ENCODE measurements around the gene PRIMPOL. TPM values are rescaled to one million over a fixed set of nuclear protein-coding genes. Genes with fewer than 3 reads are reported as not detected.
"Not testable (repeated sequence)": the region's sequence is repeated elsewhere in the genome, so short reads cannot be mapped to it uniquely, and the experiment has no call there.

The PRIMPOL gene
- total RNA-seq, 1 donor from 2014 or later = 11.3 TPM

DNA sequence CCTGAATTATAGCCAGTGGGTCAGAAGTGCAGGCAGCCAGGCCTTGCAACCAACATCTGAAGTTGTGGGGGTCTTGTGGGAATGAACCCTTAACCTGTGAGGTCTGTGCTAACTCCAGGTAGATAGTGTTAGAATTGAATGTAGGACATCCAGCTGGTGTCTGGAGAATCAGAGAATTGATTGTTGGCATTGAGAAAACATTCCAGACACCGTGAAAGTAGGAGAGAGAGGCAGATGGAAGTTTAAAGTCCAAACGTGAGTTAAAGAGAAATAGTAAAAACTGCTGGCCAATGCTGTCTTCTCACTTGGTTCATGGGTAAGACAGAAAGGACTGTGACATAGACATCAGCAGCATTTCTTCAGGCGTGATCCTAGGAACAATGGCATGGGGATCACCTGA lies 28.0 kb upstream of the PRIMPOL start:
- Mint-ChIP-seq H3K27me3 (ENCODE audit: low read depth) (no peaks in the 10 kb centered on the region), H3K4me3 (ENCODE audit: unreplicated experiment) (no peak overlapping the region), H3K9me3 (ENCODE audit: low read depth) (peaks cover 6% of the 10 kb centered on the region), H3K27ac (ENCODE audit: unreplicated experiment) (no peak overlapping the region), H3K36me3 (ENCODE audit: low read depth) (peaks cover 17% of the 10 kb centered on the region), H3K4me1 (ENCODE audit: low read depth) (no peaks in the 10 kb centered on the region)
- DNase-seq (ENCODE audit: low spot score) = no peak
- TF ChIP-seq, protein P1, sequence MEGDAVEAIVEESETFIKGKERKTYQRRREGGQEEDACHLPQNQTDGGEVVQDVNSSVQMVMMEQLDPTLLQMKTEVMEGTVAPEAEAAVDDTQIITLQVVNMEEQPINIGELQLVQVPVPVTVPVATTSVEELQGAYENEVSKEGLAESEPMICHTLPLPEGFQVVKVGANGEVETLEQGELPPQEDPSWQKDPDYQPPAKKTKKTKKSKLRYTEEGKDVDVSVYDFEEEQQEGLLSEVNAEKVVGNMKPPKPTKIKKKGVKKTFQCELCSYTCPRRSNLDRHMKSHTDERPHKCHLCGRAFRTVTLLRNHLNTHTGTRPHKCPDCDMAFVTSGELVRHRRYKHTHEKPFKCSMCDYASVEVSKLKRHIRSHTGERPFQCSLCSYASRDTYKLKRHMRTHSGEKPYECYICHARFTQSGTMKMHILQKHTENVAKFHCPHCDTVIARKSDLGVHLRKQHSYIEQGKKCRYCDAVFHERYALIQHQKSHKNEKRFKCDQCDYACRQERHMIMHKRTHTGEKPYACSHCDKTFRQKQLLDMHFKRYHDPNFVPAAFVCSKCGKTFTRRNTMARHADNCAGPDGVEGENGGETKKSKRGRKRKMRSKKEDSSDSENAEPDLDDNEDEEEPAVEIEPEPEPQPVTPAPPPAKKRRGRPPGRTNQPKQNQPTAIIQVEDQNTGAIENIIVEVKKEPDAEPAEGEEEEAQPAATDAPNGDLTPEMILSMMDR (IDR thresholded peaks at IDR 0.05) = no peak

- H3K36me3 Mint-ChIP-seq (ENCODE audit: low read depth) = peaks cover 30% of the 10 kb centered on the region
- DNase-seq (ENCODE audit: low spot score); H3K4me1 Mint-ChIP-seq (ENCODE audit: low read depth); H3K9me3 Mint-ChIP-seq (ENCODE audit: low read depth); H3K27me3 Mint-ChIP-seq (ENCODE audit: low read depth); H3K27ac Mint-ChIP-seq (ENCODE audit: unreplicated experiment); H3K4me3 Mint-ChIP-seq (ENCODE audit: unreplicated experiment): not testable (repeated sequence)
Measured at GRCh38 chr4:184624504-184624903, 25.0 kb upstream of the PRIMPOL start.

DNA sequence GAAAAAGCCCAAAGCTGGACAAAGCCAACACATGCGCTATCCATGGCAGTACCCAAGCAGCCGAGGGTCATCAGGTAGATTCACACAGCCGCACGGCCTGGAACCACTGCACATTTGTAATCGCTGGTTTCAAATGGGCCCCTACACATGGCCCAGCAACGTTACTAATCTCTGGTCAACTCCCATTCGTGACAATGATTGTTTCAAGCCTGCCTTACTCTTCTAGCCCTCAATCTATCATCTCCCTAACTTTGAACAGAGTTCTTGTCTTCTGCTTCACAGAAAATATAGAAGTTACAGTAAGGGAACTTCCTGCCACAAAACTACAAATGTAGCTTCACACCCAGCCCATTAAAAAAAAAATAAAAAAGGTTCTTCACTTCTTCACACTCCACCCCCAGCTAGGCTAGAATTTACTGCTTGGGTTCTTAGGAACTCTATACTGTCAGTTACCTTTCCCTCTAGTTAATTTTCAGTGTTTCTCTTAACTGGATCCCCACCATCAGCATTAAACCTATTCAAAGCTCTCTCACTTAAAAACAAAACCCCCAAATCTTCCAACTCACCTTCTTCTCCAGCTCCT lies 24.5 kb upstream of the PRIMPOL start:
- H3K27ac Mint-ChIP-seq (ENCODE audit: unreplicated experiment) = no peak overlapping the region
- TF ChIP-seq, protein P1 (IDR thresholded peaks at IDR 0.05) = no peak
- no peaks in the 10 kb centered on the region for H3K27me3 Mint-ChIP-seq (ENCODE audit: low read depth)
- H3K4me1 Mint-ChIP-seq (ENCODE audit: low read depth) = no peaks in the 10 kb centered on the region
- peaks cover 6% of the 10 kb centered on the region for H3K9me3 Mint-ChIP-seq (ENCODE audit: low read depth)
- no peak for DNase-seq (ENCODE audit: low spot score)
- H3K4me3 Mint-ChIP-seq (ENCODE audit: unreplicated experiment) = no peak overlapping the region
- H3K36me3 Mint-ChIP-seq (ENCODE audit: low read depth) = peaks cover 32% of the 10 kb centered on the region

GRCh38 chr4:184625783-184626596 lies 23.5 kb upstream of the PRIMPOL start:
- H3K4me3 Mint-ChIP-seq (ENCODE audit: unreplicated experiment); DNase-seq (ENCODE audit: low spot score); H3K4me1 Mint-ChIP-seq (ENCODE audit: low read depth); H3K27me3 Mint-ChIP-seq (ENCODE audit: low read depth); H3K27ac Mint-ChIP-seq (ENCODE audit: unreplicated experiment); H3K9me3 Mint-ChIP-seq (ENCODE audit: low read depth): not testable (repeated sequence)
- peaks cover 38% of the 10 kb centered on the region for H3K36me3 Mint-ChIP-seq (ENCODE audit: low read depth)

DNA sequence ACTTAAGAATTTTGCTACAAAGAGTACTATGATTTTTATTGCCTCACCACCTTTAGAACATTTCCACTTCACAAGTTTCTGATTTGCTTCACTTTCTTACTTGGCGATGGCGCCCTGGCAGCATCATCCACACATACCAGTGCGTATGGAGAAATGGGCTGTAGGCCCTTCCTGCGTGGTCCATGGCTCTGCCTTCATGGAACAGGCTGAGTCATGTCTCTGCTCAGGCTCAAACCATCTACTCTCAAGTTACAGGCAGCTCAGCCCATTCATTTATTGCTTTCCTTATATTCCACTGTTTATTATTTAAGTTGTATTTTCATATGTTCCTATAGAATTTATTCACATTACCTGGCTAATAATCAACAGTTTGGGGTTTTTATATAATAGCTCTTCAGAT lies 21.4 kb upstream of the PRIMPOL start:
- Mint-ChIP-seq H3K36me3 (ENCODE audit: low read depth) (peaks cover 41% of the 10 kb centered on the region), H3K27ac (ENCODE audit: unreplicated experiment) (no peak overlapping the region), H3K4me3 (ENCODE audit: unreplicated experiment) (no peak overlapping the region), H3K27me3 (ENCODE audit: low read depth) (no peaks in the 10 kb centered on the region), H3K9me3 (ENCODE audit: low read depth) (peaks cover 6% of the 10 kb centered on the region), H3K4me1 (ENCODE audit: low read depth) (no peaks in the 10 kb centered on the region)
- TF ChIP-seq, protein P1 (IDR thresholded peaks at IDR 0.05) = no peak
- no peak for DNase-seq (ENCODE audit: low spot score)

- DNase-seq (ENCODE audit: low spot score) = no peak
- TF ChIP-seq, protein P1 (IDR thresholded peaks at IDR 0.05) = no peak
- Mint-ChIP-seq H3K4me1 (ENCODE audit: low read depth) (no peaks in the 10 kb centered on the region), H3K27ac (ENCODE audit: unreplicated experiment) (no peak overlapping the region), H3K27me3 (ENCODE audit: low read depth) (no peaks in the 10 kb centered on the region), H3K9me3 (ENCODE audit: low read depth) (no peaks in the 10 kb centered on the region), H3K4me3 (ENCODE audit: unreplicated experiment) (no peak overlapping the region), H3K36me3 (ENCODE audit: low read depth) (peaks cover 36% of the 10 kb centered on the region)
Measured at GRCh38 chr4:184632842-184633241, 16.7 kb upstream of the PRIMPOL start.
